WTC11 (cell line): ENCODE measurements around the gene LHFPL2. TPM values are rescaled to one million over a fixed set of nuclear protein-coding genes. Genes with fewer than 3 reads are reported as not detected.

Experiments
- ATAC-seq: fragments of 200-7000 bp; cut with Tn5 transposase; 2 replicates; pipeline ENCODE4 v1.10.0; 2021; ENCODE audit warnings: mild to moderate bottlenecking, moderate library complexity
- CTCF ChIA-PET: fragments of 300-600 bp; sonication (Branson Sonifier 250); formaldehyde crosslinking; loops from one replicate; lab custom pipeline; 2021; ENCODE audit warnings: antibody characterized with exemption; lab: Charles Lee
- POLR2A ChIA-PET: fragments of 350-600 bp; sonication (Branson Sonifier 250); formaldehyde crosslinking; loops from one replicate; lab custom pipeline; 2021; ENCODE audit warnings: antibody characterized with exemption; lab: Charles Lee
- DNase-seq: peaks from one replicate; pipeline ENCODE4 v3.0.0; 2021; ENCODE audit warnings: low spot score
- H3K27ac Mint-ChIP-seq: 2 replicates; pipeline ENCODE4 v1.8.0; 2021; ENCODE audit warnings: mixed read lengths
- H3K27me3 Mint-ChIP-seq: 2 replicates; pipeline ENCODE4 v1.8.0; 2021; ENCODE audit warnings: low read depth, mild to moderate bottlenecking, moderate library complexity, mixed read lengths
- H3K36me3 Mint-ChIP-seq: 2 replicates; pipeline ENCODE4 v1.8.0; 2021; ENCODE audit warnings: mixed read lengths
- H3K4me1 Mint-ChIP-seq: 2 replicates; pipeline ENCODE4 v1.8.0; 2022; ENCODE audit warnings: mixed read lengths
- H3K4me3 Mint-ChIP-seq: 2 replicates; pipeline ENCODE4 v1.8.0; 2021; ENCODE audit warnings: mild to moderate bottlenecking, moderate library complexity, mixed read lengths
- H3K9me3 Mint-ChIP-seq: 2 replicates; pipeline ENCODE4 v1.8.0; 2021; ENCODE audit warnings: mixed read lengths
- ARID4B ChIP-seq: sonication (generic); formaldehyde crosslinking; IDR thresholded peaks from 2 replicates; pipeline ENCODE4 v1.8.0; 2023; ENCODE audit warnings: missing genetic modification reagents, mild to moderate bottlenecking, borderline replicate concordance
- ATF2 ChIP-seq: sonication (generic); formaldehyde crosslinking; IDR thresholded peaks from 2 replicates; pipeline ENCODE4 v1.8.1; 2022; ENCODE audit warnings: low read depth, missing genetic modification reagents, borderline replicate concordance
- CREB1 ChIP-seq: sonication (generic); formaldehyde crosslinking; IDR thresholded peaks from 2 replicates; pipeline ENCODE4 v1.8.0; 2023; ENCODE audit warnings: mild to moderate bottlenecking, missing genetic modification reagents
- ELF4 ChIP-seq: sonication (generic); formaldehyde crosslinking; IDR thresholded peaks from 2 replicates; pipeline ENCODE4 v1.8.1; 2022; ENCODE audit warnings: low read depth, mild to moderate bottlenecking, moderate library complexity, missing genetic modification reagents
- FOXK1 ChIP-seq: sonication (generic); formaldehyde crosslinking; IDR thresholded peaks from 2 replicates; pipeline ENCODE4 v1.8.0; 2022; ENCODE audit warnings: mild to moderate bottlenecking, moderate library complexity, missing genetic modification reagents
- GRHL2 ChIP-seq: fragments of 250-450 bp; sonication (Bioruptor Pico); IDR thresholded peaks from 2 replicates; pipeline ENCODE4 v1.8.0; 2022; ENCODE audit warnings: mild to moderate bottlenecking, moderate library complexity; ENCODE audit not compliant: insufficient replicate concordance, severe bottlenecking
- HMGA2 ChIP-seq: fragments of 250-450 bp; sonication (Bioruptor Pico); IDR thresholded peaks from 2 replicates; pipeline ENCODE4 v1.4.0; 2021; ENCODE audit warnings: mild to moderate bottlenecking, moderate library complexity
- KAT7 ChIP-seq: sonication (generic); formaldehyde crosslinking; IDR thresholded peaks from 2 replicates; pipeline ENCODE4 v1.8.1; 2023; ENCODE audit warnings: missing genetic modification reagents, mild to moderate bottlenecking, borderline replicate concordance
- ZBTB21 ChIP-seq: sonication (generic); formaldehyde crosslinking; IDR thresholded peaks from 2 replicates; pipeline ENCODE4 v1.8.1; 2023; ENCODE audit warnings: mild to moderate bottlenecking, missing genetic modification reagents, borderline replicate concordance
- ZNF263 ChIP-seq: sonication (generic); formaldehyde crosslinking; IDR thresholded peaks from 2 replicates; pipeline ENCODE4 v1.8.1; 2022; ENCODE audit warnings: low read depth, mild to moderate bottlenecking, moderate library complexity, missing genetic modification reagents
- ZNF425 ChIP-seq: fragments of 250-450 bp; sonication (Bioruptor Pico); conservative IDR thresholded peaks from 2 replicates; pipeline ENCODE4 v1.9.0; 2021; ENCODE audit warnings: mild to moderate bottlenecking
- total RNA-seq: library from RNA; stranded (reverse); gene quantifications from 3 replicates; pipeline ENCODE4 v1.2.3, GENCODE V29; 2021
- TF ChIP-seq, protein P1 (sequence below): sonication (generic); formaldehyde crosslinking; IDR thresholded peaks from 2 replicates; pipeline ENCODE4 v1.8.0; 2022; ENCODE audit warnings: mild to moderate bottlenecking, missing genetic modification reagents
- TF ChIP-seq, protein P2 (sequence below): fragments of 250-450 bp; sonication (Bioruptor Pico); IDR thresholded peaks from 2 replicates; pipeline ENCODE4 v1.9.0; 2021; ENCODE audit warnings: mild to moderate bottlenecking
- TF ChIP-seq, protein P3 (sequence below): sonication (generic); formaldehyde crosslinking; conservative IDR thresholded peaks from 2 replicates; pipeline ENCODE4 v1.8.1; 2023; ENCODE audit warnings: mild to moderate bottlenecking, low read depth, missing genetic modification reagents, moderate library complexity

LHFPL2 gene
- total RNA-seq, 1 experiment from 2014 or later = 40.6 TPM

- ChIA-PET CTCF (no interaction called here), POLR2A (no interaction called here)
- no peak overlapping the region for H3K4me3 Mint-ChIP-seq
- no peaks in the 10 kb centered on the region for H3K27me3 Mint-ChIP-seq
- no peak for DNase-seq
- no peak for ATAC-seq
- no peak for TF ChIP-seq ZBTB21 (CRISPR knock-in tag)
- H3K27ac Mint-ChIP-seq = 0 out of 2 replicates have a peak overlapping the region, but pooled peaks have one; percentile 2
- peaks cover 30% of the 10 kb centered on the region for H3K4me1 Mint-ChIP-seq
- no peaks in the 10 kb centered on the region for H3K9me3 Mint-ChIP-seq
- H3K36me3 Mint-ChIP-seq = peaks cover 28% of the 10 kb centered on the region
These were observed 33.8 kb downstream of the LHFPL2 start for GRCh38 chr5:78614816-78615215.

- H3K9me3 Mint-ChIP-seq = no peaks in the 10 kb centered on the region
- CTCF ChIA-PET = interaction anchor here (1.3 kb wide), 1 partner anchor 14 kb away, joined by 4 read pairs; no protein-coding TSS in a partner anchor
- 0 out of 2 replicates have a peak overlapping the region, but pooled peaks have one; percentile 56 for H3K27ac Mint-ChIP-seq
- no peak overlapping the region for H3K4me3 Mint-ChIP-seq
- peaks cover 27% of the 10 kb centered on the region for H3K36me3 Mint-ChIP-seq
- H3K4me1 Mint-ChIP-seq = peaks cover 30% of the 10 kb centered on the region
- DNase-seq = no peak
- no peak for TF ChIP-seq CREB1 (CRISPR knock-in tag)
- TF ChIP-seq, all 79 proteins: peak for 0
- POLR2A ChIA-PET = no interaction called here
- no peaks in the 10 kb centered on the region for H3K27me3 Mint-ChIP-seq
- no peak for ATAC-seq
These were observed 34.8 kb downstream of the LHFPL2 start for GRCh38 chr5:78613756-78614155.

DNA sequence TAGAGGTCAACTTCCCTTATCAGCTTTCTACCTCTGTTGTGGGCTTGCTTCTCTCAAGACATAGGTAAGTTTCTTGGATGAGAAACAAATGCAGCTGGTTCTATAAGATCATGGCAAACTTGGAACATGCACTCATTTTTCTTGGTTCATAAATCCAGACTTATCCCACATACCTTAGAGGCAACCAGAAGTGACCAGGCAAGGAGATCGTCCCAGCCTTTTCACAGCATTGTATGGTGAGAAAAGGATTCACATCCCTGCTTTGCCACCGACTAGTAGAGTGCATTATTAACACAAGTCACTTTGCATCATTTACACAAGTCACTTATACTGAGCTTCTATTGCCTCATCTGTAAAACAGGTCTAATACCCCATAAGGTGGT, 35.4 kb downstream of the LHFPL2 start:
- Mint-ChIP-seq H3K4me3 (no peak overlapping the region), H3K36me3 (peaks cover 20% of the 10 kb centered on the region), H3K9me3 (no peaks in the 10 kb centered on the region), H3K27me3 (no peaks in the 10 kb centered on the region), H3K4me1 (peaks cover 30% of the 10 kb centered on the region), H3K27ac (no peak overlapping the region; the same call in 1 of the 2 replicates)
- no peak for TF ChIP-seq ARID4B (CRISPR knock-in tag)
- no peak for TF ChIP-seq ZNF425 (CRISPR knock-in tag)
- no peak for TF ChIP-seq ELF4 (CRISPR knock-in tag)
- TF ChIP-seq, protein P1, sequence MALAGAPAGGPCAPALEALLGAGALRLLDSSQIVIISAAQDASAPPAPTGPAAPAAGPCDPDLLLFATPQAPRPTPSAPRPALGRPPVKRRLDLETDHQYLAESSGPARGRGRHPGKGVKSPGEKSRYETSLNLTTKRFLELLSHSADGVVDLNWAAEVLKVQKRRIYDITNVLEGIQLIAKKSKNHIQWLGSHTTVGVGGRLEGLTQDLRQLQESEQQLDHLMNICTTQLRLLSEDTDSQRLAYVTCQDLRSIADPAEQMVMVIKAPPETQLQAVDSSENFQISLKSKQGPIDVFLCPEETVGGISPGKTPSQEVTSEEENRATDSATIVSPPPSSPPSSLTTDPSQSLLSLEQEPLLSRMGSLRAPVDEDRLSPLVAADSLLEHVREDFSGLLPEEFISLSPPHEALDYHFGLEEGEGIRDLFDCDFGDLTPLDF = no peak
- no peak for TF ChIP-seq GRHL2
- no peak for TF ChIP-seq ZNF263 (CRISPR knock-in tag)
- no peak for TF ChIP-seq ATF2 (CRISPR knock-in tag)
- TF ChIP-seq KAT7 (CRISPR knock-in tag) = no peak
- TF ChIP-seq FOXK1 (CRISPR knock-in tag) = no peak
- TF ChIP-seq, protein P2, sequence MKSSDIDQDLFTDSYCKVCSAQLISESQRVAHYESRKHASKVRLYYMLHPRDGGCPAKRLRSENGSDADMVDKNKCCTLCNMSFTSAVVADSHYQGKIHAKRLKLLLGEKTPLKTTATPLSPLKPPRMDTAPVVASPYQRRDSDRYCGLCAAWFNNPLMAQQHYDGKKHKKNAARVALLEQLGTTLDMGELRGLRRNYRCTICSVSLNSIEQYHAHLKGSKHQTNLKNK (CRISPR knock-in tag) = no peak
- TF ChIP-seq HMGA2 (CRISPR knock-in tag) = no peak
- TF ChIP-seq, protein P3, sequence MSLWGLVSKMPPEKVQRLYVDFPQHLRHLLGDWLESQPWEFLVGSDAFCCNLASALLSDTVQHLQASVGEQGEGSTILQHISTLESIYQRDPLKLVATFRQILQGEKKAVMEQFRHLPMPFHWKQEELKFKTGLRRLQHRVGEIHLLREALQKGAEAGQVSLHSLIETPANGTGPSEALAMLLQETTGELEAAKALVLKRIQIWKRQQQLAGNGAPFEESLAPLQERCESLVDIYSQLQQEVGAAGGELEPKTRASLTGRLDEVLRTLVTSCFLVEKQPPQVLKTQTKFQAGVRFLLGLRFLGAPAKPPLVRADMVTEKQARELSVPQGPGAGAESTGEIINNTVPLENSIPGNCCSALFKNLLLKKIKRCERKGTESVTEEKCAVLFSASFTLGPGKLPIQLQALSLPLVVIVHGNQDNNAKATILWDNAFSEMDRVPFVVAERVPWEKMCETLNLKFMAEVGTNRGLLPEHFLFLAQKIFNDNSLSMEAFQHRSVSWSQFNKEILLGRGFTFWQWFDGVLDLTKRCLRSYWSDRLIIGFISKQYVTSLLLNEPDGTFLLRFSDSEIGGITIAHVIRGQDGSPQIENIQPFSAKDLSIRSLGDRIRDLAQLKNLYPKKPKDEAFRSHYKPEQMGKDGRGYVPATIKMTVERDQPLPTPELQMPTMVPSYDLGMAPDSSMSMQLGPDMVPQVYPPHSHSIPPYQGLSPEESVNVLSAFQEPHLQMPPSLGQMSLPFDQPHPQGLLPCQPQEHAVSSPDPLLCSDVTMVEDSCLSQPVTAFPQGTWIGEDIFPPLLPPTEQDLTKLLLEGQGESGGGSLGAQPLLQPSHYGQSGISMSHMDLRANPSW (CRISPR knock-in tag) = no peak
- ChIA-PET CTCF (interaction anchor here (0.7 to 1.3 kb wide), 4 partner anchors 15 to 148 kb away, joined by 3 to 4 read pairs (median 3); no protein-coding TSS in a partner anchor), POLR2A (no interaction called here)
- no peak for DNase-seq
- ATAC-seq = no peak
